ENCODE measurements around the gene SNX27.
"Not testable (repeated sequence)": the region's sequence is repeated elsewhere in the genome, so short reads cannot be mapped to it uniquely, and the experiment has no call there.

SNX27 gene

GRCh38 chr1:151680826-151681225 lies 69.0 kb downstream of the SNX27 start:
- Histone ChIP-seq H3K4me1 (ENCODE audit: control insufficient read depth, insufficient read depth, low read length) (no peaks in the 10 kb centered on the region), H3K9ac (ENCODE audit: low read length) (no peak overlapping the region), H3K27ac (ENCODE audit: low read depth, low read length) (no peak overlapping the region), H3K36me3 (ENCODE audit: control insufficient read depth, insufficient read depth, low read length) (peaks cover 21% of the 10 kb centered on the region), H3K4me3 (ENCODE audit: low read depth, low read length) (no peak overlapping the region), H3K27me3 (ENCODE audit: control insufficient read depth, insufficient read depth, low read length) (no peaks in the 10 kb centered on the region), H3K9me3 (ENCODE audit: control insufficient read depth, insufficient read depth, low read depth, low read length) (no peaks in the 10 kb centered on the region)

- no peaks in the 10 kb centered on the region for H3K27me3 ChIP-seq (ENCODE audit: control insufficient read depth, insufficient read depth, low read length)
- H3K4me3 ChIP-seq (ENCODE audit: low read depth, low read length) = no peak overlapping the region
- no peak overlapping the region for H3K27ac ChIP-seq (ENCODE audit: low read depth, low read length)
- H3K36me3 ChIP-seq (ENCODE audit: control insufficient read depth, insufficient read depth, low read length) = peaks cover 24% of the 10 kb centered on the region
- no peaks in the 10 kb centered on the region for H3K4me1 ChIP-seq (ENCODE audit: control insufficient read depth, insufficient read depth, low read length)
- no peak overlapping the region for H3K9ac ChIP-seq (ENCODE audit: low read length)
- no peaks in the 10 kb centered on the region for H3K9me3 ChIP-seq (ENCODE audit: control insufficient read depth, insufficient read depth, low read depth, low read length)
These were observed 70.1 kb downstream of the SNX27 start for GRCh38 chr1:151681923-151682322.

GRCh38 chr1:151682901-151683300 lies 71.1 kb downstream of the SNX27 start:
- H3K27ac ChIP-seq (ENCODE audit: low read depth, low read length); H3K4me3 ChIP-seq (ENCODE audit: low read depth, low read length); H3K27me3 ChIP-seq (ENCODE audit: control insufficient read depth, insufficient read depth, low read length); H3K4me1 ChIP-seq (ENCODE audit: control insufficient read depth, insufficient read depth, low read length); H3K9me3 ChIP-seq (ENCODE audit: control insufficient read depth, insufficient read depth, low read depth, low read length); H3K9ac ChIP-seq (ENCODE audit: low read length): not testable (repeated sequence)
- peaks cover 24% of the 10 kb centered on the region for H3K36me3 ChIP-seq (ENCODE audit: control insufficient read depth, insufficient read depth, low read length)

- Histone ChIP-seq H3K9ac (ENCODE audit: low read length) (no peak overlapping the region), H3K27me3 (ENCODE audit: control insufficient read depth, insufficient read depth, low read length) (no peaks in the 10 kb centered on the region), H3K27ac (ENCODE audit: low read depth, low read length) (no peak overlapping the region), H3K4me3 (ENCODE audit: low read depth, low read length) (no peak overlapping the region), H3K4me1 (ENCODE audit: control insufficient read depth, insufficient read depth, low read length) (no peaks in the 10 kb centered on the region), H3K9me3 (ENCODE audit: control insufficient read depth, insufficient read depth, low read depth, low read length) (no peaks in the 10 kb centered on the region), H3K36me3 (ENCODE audit: control insufficient read depth, insufficient read depth, low read length) (peaks cover 21% of the 10 kb centered on the region)
These were observed 72.3 kb downstream of the SNX27 start for GRCh38 chr1:151684128-151684527.

- Histone ChIP-seq H3K4me1 (ENCODE audit: control insufficient read depth, insufficient read depth, low read length) (no peaks in the 10 kb centered on the region), H3K27ac (ENCODE audit: low read depth, low read length) (no peak overlapping the region), H3K4me3 (ENCODE audit: low read depth, low read length) (no peak overlapping the region), H3K9me3 (ENCODE audit: control insufficient read depth, insufficient read depth, low read depth, low read length) (no peaks in the 10 kb centered on the region), H3K9ac (ENCODE audit: low read length) (no peak overlapping the region), H3K36me3 (ENCODE audit: control insufficient read depth, insufficient read depth, low read length) (peaks cover 21% of the 10 kb centered on the region), H3K27me3 (ENCODE audit: control insufficient read depth, insufficient read depth, low read length) (no peaks in the 10 kb centered on the region)
These were observed 74.7 kb downstream of the SNX27 start for GRCh38 chr1:151686561-151686960.

GRCh38 chr1:151689494-151689893 lies 77.6 kb downstream of the SNX27 start:
- no peaks in the 10 kb centered on the region for H3K9me3 ChIP-seq (ENCODE audit: control insufficient read depth, insufficient read depth, low read depth, low read length)
- H3K36me3 ChIP-seq (ENCODE audit: control insufficient read depth, insufficient read depth, low read length) = peaks cover 25% of the 10 kb centered on the region
- no peak overlapping the region for H3K9ac ChIP-seq (ENCODE audit: low read length)
- no peak overlapping the region for H3K4me3 ChIP-seq (ENCODE audit: low read depth, low read length)
- no peaks in the 10 kb centered on the region for H3K27me3 ChIP-seq (ENCODE audit: control insufficient read depth, insufficient read depth, low read length)
- no peak overlapping the region for H3K27ac ChIP-seq (ENCODE audit: low read depth, low read length)
- no peaks in the 10 kb centered on the region for H3K4me1 ChIP-seq (ENCODE audit: control insufficient read depth, insufficient read depth, low read length)

- peaks cover 28% of the 10 kb centered on the region for H3K36me3 ChIP-seq (ENCODE audit: control insufficient read depth, insufficient read depth, low read length)
- no peak overlapping the region for H3K27ac ChIP-seq (ENCODE audit: low read depth, low read length)
- no peak overlapping the region for H3K4me3 ChIP-seq (ENCODE audit: low read depth, low read length)
- no peaks in the 10 kb centered on the region for H3K9me3 ChIP-seq (ENCODE audit: control insufficient read depth, insufficient read depth, low read depth, low read length)
- no peak overlapping the region for H3K9ac ChIP-seq (ENCODE audit: low read length)
- H3K4me1 ChIP-seq (ENCODE audit: control insufficient read depth, insufficient read depth, low read length) = no peaks in the 10 kb centered on the region
- H3K27me3 ChIP-seq (ENCODE audit: control insufficient read depth, insufficient read depth, low read length) = no peaks in the 10 kb centered on the region
These were observed 80.4 kb downstream of the SNX27 start for GRCh38 chr1:151692226-151692625.

- H3K27ac ChIP-seq (ENCODE audit: low read depth, low read length) = no peak overlapping the region
- no peaks in the 10 kb centered on the region for H3K4me1 ChIP-seq (ENCODE audit: control insufficient read depth, insufficient read depth, low read length)
- peaks cover 34% of the 10 kb centered on the region for H3K36me3 ChIP-seq (ENCODE audit: control insufficient read depth, insufficient read depth, low read length)
These were observed 81.3 kb downstream of the SNX27 start for GRCh38 chr1:151693057-151693651.

GRCh38 chr1:151701515-151701914 lies 89.7 kb downstream of the SNX27 start:
- H3K9ac ChIP-seq (ENCODE audit: low read length) = no peak overlapping the region
- H3K4me3 ChIP-seq (ENCODE audit: low read depth, low read length) = no peak overlapping the region
- no peaks in the 10 kb centered on the region for H3K4me1 ChIP-seq (ENCODE audit: control insufficient read depth, insufficient read depth, low read length)
- H3K27me3 ChIP-seq (ENCODE audit: control insufficient read depth, insufficient read depth, low read length) = no peaks in the 10 kb centered on the region
- no peak overlapping the region for H3K27ac ChIP-seq (ENCODE audit: low read depth, low read length)
- H3K9me3 ChIP-seq (ENCODE audit: control insufficient read depth, insufficient read depth, low read depth, low read length) = no peaks in the 10 kb centered on the region
- H3K36me3 ChIP-seq (ENCODE audit: control insufficient read depth, insufficient read depth, low read length) = peaks cover 46% of the 10 kb centered on the region

More at GRCh38 chr1:151693057-151693651, 81.3 kb downstream of the SNX27 start:
- H3K27me3 ChIP-seq (ENCODE audit: control insufficient read depth, insufficient read depth, low read length) = no peaks in the 10 kb centered on the region
- no peaks in the 10 kb centered on the region for H3K9me3 ChIP-seq (ENCODE audit: control insufficient read depth, insufficient read depth, low read depth, low read length)
- no peak overlapping the region for H3K4me3 ChIP-seq (ENCODE audit: low read depth, low read length)
- no peak overlapping the region for H3K9ac ChIP-seq (ENCODE audit: low read length)

- no peaks in the 10 kb centered on the region for H3K9me3 ChIP-seq (ENCODE audit: control insufficient read depth, insufficient read depth, low read depth, low read length)
- no peak overlapping the region for H3K27ac ChIP-seq (ENCODE audit: low read depth, low read length)
- no peak overlapping the region for H3K9ac ChIP-seq (ENCODE audit: low read length)
- no peaks in the 10 kb centered on the region for H3K27me3 ChIP-seq (ENCODE audit: control insufficient read depth, insufficient read depth, low read length)
- no peak overlapping the region for H3K4me3 ChIP-seq (ENCODE audit: low read depth, low read length)
- H3K36me3 ChIP-seq (ENCODE audit: control insufficient read depth, insufficient read depth, low read length) = peaks cover 36% of the 10 kb centered on the region
- H3K4me1 ChIP-seq (ENCODE audit: control insufficient read depth, insufficient read depth, low read length) = no peaks in the 10 kb centered on the region
These were observed 91.1 kb downstream of the SNX27 start for GRCh38 chr1:151702936-151703335.

GRCh38 chr1:151703813-151704212 lies 92.0 kb downstream of the SNX27 start:
- no peaks in the 10 kb centered on the region for H3K9me3 ChIP-seq (ENCODE audit: control insufficient read depth, insufficient read depth, low read depth, low read length)
- peaks cover 28% of the 10 kb centered on the region for H3K36me3 ChIP-seq (ENCODE audit: control insufficient read depth, insufficient read depth, low read length)
- H3K4me3 ChIP-seq (ENCODE audit: low read depth, low read length) = no peak overlapping the region
- 0 out of 2 replicates have a peak overlapping the region, but pooled peaks have one; percentile 11 for H3K27ac ChIP-seq (ENCODE audit: low read depth, low read length)
- H3K4me1 ChIP-seq (ENCODE audit: control insufficient read depth, insufficient read depth, low read length) = no peaks in the 10 kb centered on the region
- no peak overlapping the region for H3K9ac ChIP-seq (ENCODE audit: low read length)
- H3K27me3 ChIP-seq (ENCODE audit: control insufficient read depth, insufficient read depth, low read length) = no peaks in the 10 kb centered on the region

- no peak overlapping the region for H3K27ac ChIP-seq (ENCODE audit: low read depth, low read length)
- no peak overlapping the region for H3K9ac ChIP-seq (ENCODE audit: low read length)
These were observed 92.4 kb downstream of the SNX27 start for GRCh38 chr1:151704246-151704645.

More at GRCh38 chr1:151704246-151704645, 92.4 kb downstream of the SNX27 start:
- Histone ChIP-seq H3K4me3 (ENCODE audit: low read depth, low read length) (no peak overlapping the region), H3K4me1 (ENCODE audit: control insufficient read depth, insufficient read depth, low read length) (no peaks in the 10 kb centered on the region), H3K36me3 (ENCODE audit: control insufficient read depth, insufficient read depth, low read length) (peaks cover 24% of the 10 kb centered on the region), H3K9me3 (ENCODE audit: control insufficient read depth, insufficient read depth, low read depth, low read length) (no peaks in the 10 kb centered on the region), H3K27me3 (ENCODE audit: control insufficient read depth, insufficient read depth, low read length) (no peaks in the 10 kb centered on the region)

All from HUES6 (cell line).